Measurements from ENCODE around the gene CC2D2B.

CC2D2B gene

DNA sequence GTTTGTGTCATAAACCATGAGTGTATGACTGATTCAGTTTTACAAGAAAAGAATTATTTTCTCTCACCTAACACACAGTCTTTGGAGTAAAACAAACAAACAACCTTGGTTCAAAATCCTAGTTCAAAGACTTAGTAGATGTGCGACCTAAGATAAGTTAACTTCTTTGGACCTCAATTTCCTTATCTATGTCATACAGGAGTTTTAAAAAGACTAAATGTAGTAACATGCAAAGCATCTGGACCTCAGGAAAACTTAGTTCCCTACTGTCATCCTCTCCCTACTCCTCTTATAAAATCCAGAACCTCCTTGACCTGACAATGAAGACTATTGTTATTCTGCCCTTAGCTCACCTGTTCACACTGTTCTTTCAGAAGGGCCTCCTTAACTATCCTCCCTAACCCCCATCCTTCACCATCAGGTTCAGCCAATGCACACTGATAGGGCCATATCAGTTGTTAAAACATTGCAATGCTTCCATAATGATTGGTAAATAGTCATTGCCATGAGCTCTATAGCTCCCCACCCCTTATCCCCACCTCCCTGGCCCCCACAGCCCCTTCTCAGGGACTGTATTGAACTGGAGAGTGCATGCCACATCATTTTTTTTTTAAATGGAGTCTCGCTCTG, 106.8 kb downstream of the CC2D2B start:
- in situ Hi-C loops (cut with MboI; ENCODE audit: low sequenced_read_pairs), result no loop called here

DNA sequence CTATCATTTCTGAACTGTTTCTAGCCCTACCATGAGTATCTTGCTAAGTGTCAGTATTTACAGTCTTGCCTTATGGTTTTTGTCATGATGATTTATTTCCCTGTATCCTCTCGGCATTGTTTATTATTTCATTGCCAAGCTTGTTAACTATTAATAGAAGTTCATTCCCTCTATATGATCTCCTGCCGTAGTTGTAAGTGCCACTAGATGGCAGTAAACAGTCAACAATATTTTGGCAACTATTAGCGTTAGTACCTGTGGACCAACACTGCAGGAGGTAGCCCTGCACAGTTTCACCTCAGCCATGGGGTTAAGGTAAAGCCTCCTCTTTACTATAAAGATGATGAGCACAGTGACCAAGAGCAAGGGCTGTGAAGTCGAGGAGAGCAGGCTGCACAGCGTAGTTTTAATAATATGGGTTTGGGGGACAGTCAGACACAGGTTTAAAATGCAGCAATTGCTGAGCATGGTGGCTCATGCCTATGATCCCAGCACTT, 109.5 kb downstream of the CC2D2B start:
- in situ Hi-C loops (cut with MboI; ENCODE audit: low sequenced_read_pairs), result no loop called here

DNA sequence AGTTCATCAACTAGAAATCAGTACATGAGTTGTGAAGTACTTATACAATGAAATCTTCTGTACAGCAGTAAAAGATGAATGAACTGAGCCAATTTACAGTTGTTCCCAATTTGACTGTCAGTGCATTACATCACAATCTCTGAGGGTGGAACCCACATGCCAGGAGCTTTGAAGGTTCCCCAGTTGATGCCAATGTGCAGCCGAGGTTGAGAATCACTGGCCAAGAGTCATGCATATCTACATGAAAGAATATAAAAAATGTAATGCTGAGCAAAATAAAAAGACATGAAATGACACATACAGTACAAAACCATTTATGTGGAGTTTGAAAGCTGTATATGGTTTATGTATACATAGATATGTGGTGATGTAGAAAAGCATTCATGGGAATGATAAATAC, 113.6 kb downstream of the CC2D2B start:
- in situ Hi-C loops (cut with MboI; ENCODE audit: low sequenced_read_pairs), result no loop called here

DNA sequence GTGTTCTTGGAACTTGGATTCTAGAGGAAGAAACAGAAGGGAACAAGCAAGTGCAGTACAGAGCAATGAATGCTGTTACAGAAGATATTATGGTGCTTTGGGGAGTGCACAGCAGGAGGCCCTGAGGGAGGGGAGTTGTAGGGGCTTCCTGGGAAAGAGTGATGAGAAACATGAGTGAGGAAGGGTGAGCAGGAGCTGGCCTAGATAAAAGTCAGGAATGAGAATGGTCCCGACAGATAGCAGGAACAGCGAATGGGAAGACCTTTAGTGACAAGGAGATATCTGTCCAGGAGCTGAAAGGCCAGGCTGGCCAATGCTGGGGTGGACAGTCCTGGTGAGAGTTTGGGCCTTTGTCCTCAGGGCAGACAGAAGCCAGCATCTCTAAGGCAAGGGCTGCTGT, 115.0 kb downstream of the CC2D2B start:
- in situ Hi-C loops (cut with MboI; ENCODE audit: low sequenced_read_pairs), result no loop called here

DNA sequence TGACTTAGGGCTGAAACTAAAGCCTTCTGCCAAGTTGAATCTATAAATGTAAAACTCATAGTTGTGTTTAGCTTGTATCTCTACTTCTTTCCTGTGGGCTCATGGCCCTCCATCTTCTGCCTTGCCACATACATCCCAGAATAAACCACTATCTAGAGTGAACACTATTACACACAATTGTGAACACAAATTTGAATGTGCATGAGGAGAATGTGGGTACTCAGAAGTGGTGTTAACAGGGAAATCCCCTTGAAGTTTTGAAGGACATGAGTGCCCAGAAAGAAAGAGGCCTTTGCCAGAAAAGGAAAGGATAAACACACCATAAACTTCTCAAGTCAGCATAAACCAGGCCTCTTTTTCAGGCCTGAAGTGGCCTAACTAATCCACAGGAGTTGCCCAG, 115.4 kb downstream of the CC2D2B start:
- in situ Hi-C loops (cut with MboI; ENCODE audit: low sequenced_read_pairs), result no loop called here

DNA sequence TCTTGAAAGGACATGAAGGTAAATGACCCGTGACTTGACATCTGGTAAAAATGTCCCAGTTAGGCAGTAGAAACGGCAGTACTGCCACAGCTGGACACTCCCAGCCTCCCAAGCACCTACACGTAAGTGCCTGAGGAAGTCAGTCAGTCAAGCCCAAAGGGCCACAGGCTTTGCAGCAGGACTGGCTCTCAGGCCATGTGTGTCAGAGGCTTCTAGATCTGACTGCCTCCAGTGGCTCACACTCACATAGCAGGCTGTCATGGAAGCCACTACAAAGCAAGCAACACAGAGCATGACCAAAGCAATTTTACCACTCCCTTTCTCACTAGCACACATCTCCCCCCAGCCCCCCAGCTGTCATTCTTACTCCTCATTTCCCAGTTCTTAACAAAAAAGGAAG, 117.8 kb downstream of the CC2D2B start:
- in situ Hi-C loops (cut with MboI; ENCODE audit: low sequenced_read_pairs), result loop anchor here (25.0 kb wide), 1 partner anchor 287 kb away; the partner anchor contains the start of gene DNTT

DNA sequence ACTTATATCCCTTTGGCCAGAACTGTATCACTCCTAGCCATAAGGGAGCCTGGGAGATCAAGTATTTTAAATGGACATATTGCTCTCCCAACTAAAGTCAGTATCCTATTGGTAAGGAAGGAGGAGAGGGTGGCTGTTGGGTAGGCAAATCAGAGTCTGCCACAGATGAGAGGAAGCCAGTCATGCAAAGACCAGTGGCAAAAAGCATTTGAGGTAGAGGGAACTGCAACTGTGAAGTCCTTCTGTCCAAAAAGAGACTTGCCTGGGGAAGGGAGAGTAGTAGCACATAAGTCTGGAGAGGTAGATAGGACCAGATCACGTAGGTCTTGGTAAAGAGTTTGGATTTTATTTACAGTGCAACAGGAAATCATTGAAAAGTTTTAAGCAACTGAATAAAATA, 126.8 kb downstream of the CC2D2B start:
- in situ Hi-C loops (cut with MboI; ENCODE audit: low sequenced_read_pairs), result loop anchor here (25.0 kb wide), 1 partner anchor 278 kb away; the partner anchor contains the start of gene DNTT

DNA sequence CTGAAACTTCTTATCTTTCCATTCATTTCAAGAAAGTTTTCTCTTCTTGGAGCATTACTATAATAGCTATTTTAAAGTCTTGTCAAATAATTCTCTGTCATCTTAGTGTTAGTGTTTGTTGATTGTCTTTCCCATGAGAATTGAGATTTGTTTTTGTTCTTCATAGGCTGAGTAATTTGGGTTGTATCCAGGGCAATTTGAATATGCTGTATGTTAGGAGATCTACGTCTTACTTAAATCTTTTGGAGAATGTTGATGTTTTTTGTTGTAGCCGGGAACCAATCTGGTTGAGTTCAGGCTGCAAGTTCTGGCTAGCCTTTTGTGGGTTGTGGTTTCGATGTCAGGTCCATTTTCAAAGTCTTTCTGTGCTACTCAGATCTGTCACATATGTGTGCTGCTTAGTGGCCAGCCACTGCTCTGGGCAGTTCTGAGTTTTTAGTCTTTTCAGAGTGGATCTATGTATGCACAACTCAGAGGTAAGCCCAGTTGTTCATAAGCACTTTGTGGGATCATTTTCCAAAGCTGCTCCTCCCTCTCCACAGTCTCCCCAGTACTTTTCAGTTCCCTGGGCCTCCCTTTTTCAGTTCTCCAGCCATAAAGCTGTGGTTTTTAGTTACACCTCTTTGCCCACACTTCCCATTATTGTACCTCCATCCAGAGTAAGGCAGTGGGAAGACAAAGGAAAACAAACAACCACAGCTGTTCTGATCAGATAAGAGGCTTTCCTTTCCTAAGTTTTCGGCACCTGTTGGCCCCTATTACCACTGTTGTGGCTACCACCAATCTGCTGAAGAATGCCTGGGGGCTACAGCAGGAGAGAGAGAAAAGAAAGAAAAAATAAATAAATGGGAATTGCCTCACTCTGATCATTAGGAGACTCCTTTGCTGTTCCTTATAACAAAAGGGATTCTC, 131.0 kb downstream of the CC2D2B start:
- in situ Hi-C loops (cut with MboI; ENCODE audit: low sequenced_read_pairs), result loop anchor here (25.0 kb wide), 1 partner anchor 274 kb away; the partner anchor contains the start of gene DNTT

DNA sequence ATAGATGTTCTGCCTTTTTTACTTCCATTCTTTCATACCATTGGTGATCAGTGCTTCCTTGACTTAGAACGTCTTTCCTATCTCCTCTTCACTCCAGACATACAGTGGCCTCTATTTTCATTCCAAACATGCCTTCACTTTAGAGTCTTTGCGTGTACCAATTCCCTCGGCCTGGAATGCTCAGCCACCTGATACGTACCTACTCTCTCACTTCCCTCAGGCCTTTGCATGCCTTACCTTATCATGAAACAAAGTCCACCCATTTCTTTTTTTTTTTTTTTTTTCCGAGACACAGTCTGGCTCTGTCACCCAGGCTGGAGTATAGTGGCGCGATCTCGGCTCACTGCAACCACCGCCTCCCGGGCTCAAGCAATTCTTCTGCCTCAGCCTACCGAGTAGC, 133.4 kb downstream of the CC2D2B start:
- in situ Hi-C loops (cut with MboI; ENCODE audit: low sequenced_read_pairs), result loop anchor here (25.0 kb wide), 1 partner anchor 271 kb away; the partner anchor contains the start of gene DNTT

DNA sequence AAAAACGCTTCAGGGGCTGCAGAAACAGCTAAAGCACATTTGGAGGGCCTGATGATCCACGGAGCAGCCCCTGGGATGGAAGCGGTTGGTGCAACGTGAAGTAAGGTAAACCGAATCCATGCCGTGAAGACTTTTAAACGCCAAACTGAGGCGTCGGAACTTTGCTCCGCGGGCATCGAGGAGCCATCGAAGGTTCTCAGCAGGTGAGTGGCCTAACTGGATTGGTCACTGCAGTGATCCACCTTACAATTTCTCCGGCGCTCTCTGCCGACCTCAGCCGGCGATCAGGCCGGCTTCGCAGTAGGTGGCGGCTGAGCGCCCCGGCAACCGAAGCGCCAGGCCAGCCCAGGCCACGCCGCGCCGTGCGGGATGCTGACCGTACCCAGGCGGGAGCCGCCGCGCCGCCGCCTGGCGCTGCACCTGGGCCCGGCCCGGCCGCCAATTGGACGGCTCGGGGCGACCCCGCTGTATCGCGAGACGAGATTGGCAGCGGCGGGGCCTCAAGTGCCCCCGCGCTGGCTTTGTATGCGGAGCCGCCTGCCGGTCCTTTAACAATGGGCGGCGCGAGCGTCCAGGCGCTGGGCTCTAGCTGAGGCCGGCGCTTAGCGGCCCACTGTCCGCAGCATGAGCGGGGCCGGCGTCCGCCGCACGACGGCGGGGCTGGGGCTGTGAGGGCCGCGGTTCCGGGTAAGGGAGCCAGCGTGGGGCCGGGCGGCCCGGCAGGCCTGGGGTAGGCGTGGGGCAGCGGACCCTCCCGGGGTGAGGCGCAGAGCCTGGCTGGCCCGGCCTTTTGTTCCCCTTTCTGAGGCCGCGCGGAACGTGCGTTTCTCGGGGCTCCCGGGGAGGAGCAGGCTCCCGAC, 135.5 kb downstream of the CC2D2B start, which contains the start of gene CCNJ:
CCNJ (plus strand) TSS at position 551 of the 860 bp plus-strand sequence. CDS start 811 bp downstream, outside the sequence.
- in situ Hi-C loops (cut with MboI; ENCODE audit: low sequenced_read_pairs), result loop anchor here (25.0 kb wide), 1 partner anchor 269 kb away; the partner anchor contains the start of gene DNTT

DNA sequence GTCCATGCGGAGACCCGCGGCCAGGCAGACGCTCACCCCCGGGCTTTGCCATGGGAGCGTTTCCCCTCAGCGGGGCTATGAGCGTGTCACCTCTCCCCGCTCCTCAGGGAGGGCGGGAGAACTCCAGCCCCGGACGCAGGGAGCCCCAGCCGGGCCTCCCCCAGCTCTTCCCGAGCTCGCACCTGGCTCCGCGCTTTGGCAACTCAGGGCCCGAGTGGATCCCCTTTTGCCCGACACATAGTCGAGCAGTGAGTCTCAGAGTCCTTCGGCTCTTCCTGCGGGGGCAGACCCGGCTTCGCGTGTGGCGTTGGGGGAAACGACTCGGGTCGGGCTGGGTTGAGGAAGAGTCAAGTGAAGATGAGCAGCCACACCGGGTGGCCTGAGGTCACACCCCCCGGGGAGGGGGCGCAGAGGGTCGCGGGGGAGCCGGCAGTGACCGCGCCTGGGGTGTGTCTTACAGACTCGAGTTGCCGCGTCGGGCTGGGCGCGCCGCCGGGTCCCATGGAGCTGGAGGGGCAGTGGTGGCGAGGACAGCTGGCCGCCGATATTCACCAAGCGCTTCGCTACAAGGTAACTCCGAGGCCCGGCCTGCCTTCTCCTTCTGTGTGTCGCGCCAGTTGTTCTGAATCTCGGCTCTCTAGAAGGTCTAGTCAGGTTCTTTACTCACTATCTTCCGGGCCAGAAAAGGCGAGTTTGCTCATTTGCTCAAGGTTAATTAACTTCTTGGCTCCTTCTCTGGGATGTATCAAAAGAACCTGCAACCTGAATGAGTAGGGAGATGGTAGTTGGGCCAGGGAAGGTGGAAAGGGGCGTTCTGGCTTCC, 136.3 kb downstream of the CC2D2B start:
- in situ Hi-C loops (cut with MboI; ENCODE audit: low sequenced_read_pairs), result loop anchor here (25.0 kb wide), 1 partner anchor 268 kb away; the partner anchor contains the start of gene DNTT

DNA sequence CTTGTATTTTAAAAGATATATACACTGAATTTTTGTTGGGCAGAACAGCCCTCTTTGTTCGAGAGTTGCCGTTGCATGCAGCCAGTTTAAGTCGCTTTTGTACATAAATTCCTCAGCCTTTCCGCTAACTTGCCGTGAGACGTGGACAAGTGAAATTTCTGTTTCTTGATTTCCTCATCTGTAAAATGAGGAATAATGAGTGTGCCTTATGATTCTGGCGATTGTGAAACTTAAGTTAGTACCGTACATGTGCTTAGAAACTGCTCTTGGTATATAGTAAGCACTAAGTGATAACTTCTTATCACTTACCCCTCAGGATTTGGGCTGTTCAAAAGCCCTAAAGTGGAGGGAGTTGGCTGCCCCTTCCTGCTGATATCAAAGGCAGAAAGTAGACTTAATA, 137.0 kb downstream of the CC2D2B start:
- in situ Hi-C loops (cut with MboI; ENCODE audit: low sequenced_read_pairs), result loop anchor here (25.0 kb wide), 1 partner anchor 268 kb away; the partner anchor contains the start of gene DNTT

DNA sequence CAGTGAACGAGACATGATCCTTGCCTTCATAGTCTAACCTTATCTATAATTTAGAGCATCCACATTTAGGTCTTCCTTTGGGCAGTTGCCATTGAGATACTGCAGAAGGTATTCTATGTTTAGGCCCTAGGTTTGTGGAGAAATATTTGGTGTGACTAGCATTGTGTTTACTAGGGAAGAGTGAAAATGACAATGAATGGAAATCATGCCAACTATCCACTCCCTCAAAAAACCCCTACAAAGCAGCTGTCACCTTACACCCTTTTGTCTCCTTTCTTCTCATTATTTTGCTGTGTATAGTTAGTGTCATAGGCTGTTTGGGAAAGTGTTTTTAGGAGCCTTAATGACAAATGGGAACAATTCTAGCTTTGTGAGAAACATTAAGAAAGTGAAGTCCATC, 138.8 kb downstream of the CC2D2B start:
- in situ Hi-C loops (cut with MboI; ENCODE audit: low sequenced_read_pairs), result loop anchor here (25.0 kb wide), 1 partner anchor 266 kb away; the partner anchor contains the start of gene DNTT

DNA sequence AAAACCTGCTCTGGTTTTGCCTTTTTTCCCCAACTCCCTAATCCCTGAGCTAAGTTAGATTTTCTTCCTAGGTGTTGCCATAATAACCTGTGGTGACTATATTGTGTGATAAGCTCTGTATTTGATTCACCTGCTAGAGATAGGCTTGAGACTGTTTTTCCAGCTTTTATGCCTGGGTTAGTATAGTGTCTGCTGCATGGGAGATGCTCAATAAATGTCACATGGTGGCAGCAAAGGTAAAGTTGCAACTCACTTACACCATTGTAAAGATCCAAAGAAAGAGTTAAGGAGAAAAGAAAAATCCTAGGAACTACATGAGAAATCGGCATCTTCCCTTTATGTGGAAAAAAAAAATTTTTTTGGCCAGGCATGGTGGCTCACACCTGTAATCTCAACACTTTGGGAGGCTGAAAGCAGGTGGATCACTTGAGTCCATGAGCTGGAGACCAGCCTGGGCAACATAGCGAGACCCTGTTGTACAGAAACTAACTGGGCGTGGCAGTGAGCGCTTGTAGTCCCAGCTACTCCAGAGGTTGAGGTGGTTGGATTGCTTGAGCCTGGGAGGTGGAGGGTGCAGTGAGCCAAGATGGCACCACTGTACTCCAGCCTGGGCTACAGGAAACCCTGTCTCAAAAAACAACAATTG, 139.4 kb downstream of the CC2D2B start:
- in situ Hi-C loops (cut with MboI; ENCODE audit: low sequenced_read_pairs), result loop anchor here (25.0 kb wide), 1 partner anchor 265 kb away; the partner anchor contains the start of gene DNTT

DNA sequence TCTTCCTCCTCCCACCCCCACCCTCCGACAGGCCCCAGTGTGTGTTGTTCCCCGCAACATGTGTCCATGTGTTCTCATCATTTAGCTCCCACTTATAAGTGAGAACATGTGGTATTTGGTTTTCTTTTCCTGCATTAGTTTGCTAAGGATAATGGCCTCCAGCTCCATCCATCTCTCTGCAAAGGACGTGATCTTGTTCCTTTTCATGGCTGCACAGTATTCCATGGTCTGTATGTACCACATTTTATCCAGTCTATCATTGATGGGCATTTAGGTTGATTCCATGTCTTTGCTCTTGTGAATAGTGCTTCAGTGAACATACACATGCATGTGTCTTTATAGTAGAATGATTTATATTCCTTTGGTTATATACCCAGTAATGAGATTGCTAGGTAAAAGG, 140.2 kb downstream of the CC2D2B start:
- in situ Hi-C loops (cut with MboI; ENCODE audit: low sequenced_read_pairs), result loop anchor here (25.0 kb wide), 1 partner anchor 264 kb away; the partner anchor contains the start of gene DNTT

DNA sequence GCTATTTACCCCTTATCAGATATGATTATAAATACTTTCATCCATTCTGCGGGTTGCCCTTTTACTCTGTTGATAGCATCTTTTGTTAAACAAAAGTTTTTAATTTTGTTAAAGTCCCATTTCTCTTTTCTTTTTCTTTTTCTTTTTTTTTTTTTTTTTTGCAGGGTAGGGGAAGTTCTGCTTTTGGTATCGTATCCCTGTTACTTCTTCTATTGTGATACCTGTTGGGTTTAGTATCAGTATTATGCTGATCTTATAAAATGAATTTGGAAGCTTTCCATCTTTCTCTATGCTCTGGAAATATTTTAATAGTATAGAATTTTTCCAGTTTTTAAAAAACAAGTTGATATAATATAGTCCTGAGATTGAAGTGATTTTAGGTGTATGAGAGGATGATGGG, 141.6 kb downstream of the CC2D2B start:
- in situ Hi-C loops (cut with MboI; ENCODE audit: low sequenced_read_pairs), result loop anchor here (25.0 kb wide), 1 partner anchor 263 kb away; the partner anchor contains the start of gene DNTT

DNA sequence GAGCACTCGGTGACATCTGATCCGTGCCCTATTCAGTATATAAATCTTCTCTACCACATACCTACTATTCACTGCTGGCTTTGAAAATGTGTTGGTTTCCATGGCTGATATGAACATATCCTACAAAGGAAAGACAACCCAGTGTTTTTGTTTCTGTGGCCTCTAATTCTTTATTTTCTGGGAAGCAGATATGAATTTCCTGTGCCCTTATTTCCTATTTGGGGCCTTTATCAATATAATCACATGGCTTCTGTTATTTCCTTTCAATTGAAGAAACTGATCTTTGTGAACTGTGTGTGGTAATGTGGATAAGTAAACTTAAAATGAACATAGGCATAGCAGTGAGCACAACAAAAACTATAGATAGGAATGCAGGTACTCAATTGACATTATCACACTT, 146.2 kb downstream of the CC2D2B start:
- in situ Hi-C loops (cut with MboI; ENCODE audit: low sequenced_read_pairs), result no loop called here

DNA sequence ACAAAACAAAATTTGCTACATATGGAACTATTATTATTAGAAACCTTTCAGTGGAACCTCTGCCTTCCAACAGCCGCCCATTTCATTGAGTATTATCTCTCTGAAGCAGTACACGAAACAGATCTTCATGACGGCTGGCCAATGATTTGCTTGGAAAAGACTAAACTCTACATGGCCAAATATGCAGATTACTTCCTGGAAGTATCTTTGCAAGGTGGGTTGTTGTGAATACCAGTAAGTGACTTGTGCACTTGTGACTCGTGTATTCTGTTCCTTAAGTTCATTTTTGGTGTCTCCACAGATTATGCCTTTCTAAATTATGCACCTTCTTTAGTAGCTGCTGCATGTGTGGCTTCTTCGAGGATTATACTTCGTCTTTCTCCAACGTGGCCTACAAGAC, 149.0 kb downstream of the CC2D2B start:
- in situ Hi-C loops (cut with MboI; ENCODE audit: low sequenced_read_pairs), result no loop called here

DNA sequence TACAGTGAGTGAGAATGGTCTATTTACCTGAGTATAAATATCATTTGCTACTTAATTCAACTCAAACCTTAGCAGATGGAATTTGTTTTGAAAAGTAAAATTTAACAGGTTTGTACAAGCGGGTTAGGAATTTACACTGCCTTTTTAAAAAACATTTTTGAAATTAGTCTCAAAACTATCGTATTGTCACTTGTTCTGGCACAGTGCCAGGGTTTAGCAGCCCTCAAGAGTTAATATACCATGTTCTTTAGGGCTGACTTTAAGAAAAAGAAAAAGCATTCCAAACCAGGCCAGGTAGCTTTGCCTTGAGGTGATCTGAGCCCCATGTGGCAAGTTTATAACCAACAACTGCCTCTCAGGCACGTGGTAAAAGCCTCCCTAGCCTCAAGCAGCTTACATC, 153.5 kb downstream of the CC2D2B start:
- in situ Hi-C loops (cut with MboI; ENCODE audit: low sequenced_read_pairs), result no loop called here

Data from HL-60/S4 treated with retinoic acid at 250 ng/mL for 4 days and 3 days (cell line).